Stimulated activated CD4-positive, alpha-beta T cell treated with anti-CD3 and anti-CD28 coated beads, TNF-alpha, amount 100 ng/mL, for 24 hours (primary cell): ENCODE measurements around the gene FAM163A.

Source experiments
- DNase-seq, 3 experiments: peaks; one replicate each; pipeline ENCODE4 v3.0.0-alpha.2; 2020; ENCODE audit warnings: low read depth in 3 of 3

Gene FAM163A

GRCh38 chr1:179750630-179751029 lies 7.5 kb downstream of the FAM163A start:
- no peak for DNase-seq

DNA sequence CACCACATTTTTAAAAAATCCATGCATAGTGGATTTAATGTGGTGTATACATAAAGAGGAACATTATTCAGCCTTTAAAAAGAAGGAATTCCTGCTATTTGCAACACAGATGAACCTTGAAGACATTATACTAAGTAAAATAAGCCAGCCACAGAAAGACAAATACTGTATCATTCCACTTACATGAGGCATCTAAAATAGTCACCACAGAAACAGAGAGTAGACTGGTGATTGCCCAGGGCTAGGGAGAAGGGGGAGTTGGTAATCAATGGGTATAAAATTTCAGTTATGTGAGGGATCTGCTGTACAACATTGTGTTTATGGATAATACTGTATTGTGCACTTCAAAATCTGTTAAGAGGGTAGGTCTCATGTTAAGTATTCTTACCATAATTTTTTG lies 10.0 kb downstream of the FAM163A start:
- DNase-seq: no peak

- no peak for DNase-seq
Measured at GRCh38 chr1:179754041-179754624, 11.0 kb downstream of the FAM163A start.

DNA sequence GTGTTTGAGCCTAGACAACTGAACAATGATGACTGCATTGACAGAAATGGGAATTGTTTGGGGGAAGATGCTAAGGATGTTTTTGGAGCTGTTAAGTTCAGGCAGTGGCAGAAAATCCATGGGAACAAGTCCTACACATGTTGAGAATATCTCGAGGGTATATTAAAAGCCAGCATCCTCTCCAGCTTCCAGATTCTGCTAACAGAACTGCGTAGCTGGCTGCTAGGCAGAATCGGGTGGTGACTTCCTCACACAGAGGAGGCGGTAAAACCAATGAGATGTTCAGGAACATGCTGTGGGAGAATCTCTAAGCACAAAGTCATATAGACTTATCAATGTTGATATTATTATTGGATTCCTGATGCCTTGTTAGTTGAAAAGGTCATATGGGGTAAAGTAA lies 14.8 kb downstream of the FAM163A start:
- DNase-seq: no peak

DNA sequence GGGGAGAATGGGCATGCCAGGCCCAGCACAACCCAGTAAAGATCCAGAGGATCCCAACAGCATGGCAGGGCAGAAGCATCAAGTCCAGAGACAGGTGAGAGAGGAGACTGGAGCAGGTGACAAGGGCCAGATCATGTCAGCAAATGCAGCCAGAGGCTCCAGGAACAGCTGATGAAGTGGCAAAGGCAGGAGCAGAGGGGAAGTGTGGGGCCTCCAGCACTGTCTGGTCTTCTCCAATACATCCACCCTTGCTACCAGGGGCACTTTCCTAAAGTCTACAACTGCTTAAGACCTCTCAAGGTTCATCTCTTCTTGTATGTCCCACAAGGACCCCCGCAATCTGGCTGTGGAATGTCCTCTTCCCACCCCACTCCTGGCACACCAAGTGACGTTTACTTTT lies 17.4 kb downstream of the FAM163A start:
- no peak for DNase-seq

- no peak for DNase-seq
Measured at GRCh38 chr1:179761296-179761695, 18.2 kb downstream of the FAM163A start.

DNA sequence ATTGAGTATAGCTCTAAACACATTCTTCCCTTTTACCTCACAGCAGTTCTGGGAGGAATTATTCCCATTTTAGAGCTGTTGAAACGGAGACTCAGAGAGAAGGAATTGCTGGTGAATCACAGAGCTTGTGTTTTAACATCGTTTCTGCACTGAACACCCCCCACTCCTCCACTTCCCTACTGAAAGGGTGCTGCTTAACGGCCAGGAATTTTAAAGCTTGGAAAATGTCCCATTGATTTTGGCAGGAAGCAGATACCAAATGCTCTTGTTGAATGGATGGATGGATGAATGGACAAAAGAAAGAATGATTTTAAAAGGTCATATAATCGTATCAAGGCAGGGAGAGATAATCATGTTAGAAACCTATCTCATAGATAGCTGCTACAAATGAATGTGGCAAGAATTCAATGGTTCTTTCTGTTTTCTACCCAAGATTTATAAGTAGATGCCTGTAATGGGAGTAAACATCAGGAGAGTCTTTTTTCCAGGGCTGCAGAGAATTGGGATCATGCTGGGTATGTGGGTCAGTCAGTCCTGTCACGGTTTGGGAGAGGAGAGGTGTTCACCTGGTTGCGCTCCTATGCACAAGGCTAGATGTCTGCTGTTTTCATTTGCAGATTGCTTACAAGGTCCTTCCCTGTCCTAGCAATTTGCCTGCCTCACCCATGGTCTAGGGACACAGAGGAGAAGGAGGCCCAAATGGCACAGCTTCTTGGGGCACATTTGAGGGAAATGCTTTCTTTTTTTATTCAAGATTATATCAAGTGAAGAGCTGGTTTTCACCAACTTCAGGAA lies 19.0 kb downstream of the FAM163A start:
- DNase-seq: no peak

- no peak for DNase-seq
Measured at GRCh38 chr1:179767177-179767581, 24.1 kb downstream of the FAM163A start.

GRCh38 chr1:179767996-179768395 lies 24.9 kb downstream of the FAM163A start:
- DNase-seq: no peak

DNA sequence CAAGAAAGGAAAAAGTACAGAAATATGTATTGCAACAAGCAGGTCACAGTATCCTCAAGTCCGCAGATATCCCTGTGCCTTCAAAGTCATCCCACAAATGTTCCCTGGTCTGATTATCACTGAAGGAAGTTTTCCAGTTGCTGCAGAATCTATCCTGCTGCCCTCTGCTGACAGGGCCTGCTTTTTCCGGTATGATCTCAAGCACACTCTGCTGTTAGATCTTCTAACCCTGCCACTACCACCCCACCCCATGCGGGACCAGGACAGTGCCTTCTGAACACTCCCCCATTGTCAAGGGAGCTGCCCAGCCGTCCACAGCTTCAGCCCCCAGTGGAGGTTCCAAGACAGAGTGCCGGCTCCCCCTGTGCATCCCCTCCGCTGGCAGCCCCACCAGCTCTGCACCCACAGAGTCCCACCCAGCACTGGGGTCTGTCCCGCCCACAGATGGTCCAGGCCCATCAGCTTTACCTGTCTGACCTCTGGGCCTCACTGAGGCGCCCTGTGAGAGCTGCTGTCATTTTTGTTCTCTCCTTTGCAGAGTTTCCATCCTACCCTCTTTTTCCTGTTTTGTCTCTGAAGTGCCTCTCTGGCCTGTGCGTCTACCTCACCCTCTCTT lies 27.9 kb downstream of the FAM163A start:
- DNase-seq: no peak

GRCh38 chr1:179773264-179773663 lies 30.2 kb downstream of the FAM163A start:
- DNase-seq: no peak

DNA sequence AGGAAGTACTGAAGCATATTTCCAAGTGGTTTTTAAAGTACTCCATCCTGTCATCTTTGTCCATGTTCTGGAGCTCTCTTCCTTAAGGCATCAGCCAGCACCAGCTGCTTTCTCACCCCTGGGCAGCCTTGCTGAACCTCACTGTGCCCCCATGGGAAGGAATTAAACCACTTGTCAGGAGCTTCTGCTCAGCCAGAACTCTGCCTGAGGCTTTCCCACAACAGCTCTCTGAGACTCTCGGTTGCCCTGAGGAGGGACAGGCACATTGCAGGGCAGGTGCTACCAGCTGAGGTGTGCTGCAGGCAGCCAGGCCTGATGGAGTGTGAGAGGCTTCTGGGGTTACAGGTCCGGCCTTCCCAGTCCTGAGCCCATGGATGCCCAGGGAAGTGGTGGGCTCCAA lies 30.9 kb downstream of the FAM163A start:
- DNase-seq: no peak

GRCh38 chr1:179774566-179774965 lies 31.5 kb downstream of the FAM163A start:
- no peak for DNase-seq

DNA sequence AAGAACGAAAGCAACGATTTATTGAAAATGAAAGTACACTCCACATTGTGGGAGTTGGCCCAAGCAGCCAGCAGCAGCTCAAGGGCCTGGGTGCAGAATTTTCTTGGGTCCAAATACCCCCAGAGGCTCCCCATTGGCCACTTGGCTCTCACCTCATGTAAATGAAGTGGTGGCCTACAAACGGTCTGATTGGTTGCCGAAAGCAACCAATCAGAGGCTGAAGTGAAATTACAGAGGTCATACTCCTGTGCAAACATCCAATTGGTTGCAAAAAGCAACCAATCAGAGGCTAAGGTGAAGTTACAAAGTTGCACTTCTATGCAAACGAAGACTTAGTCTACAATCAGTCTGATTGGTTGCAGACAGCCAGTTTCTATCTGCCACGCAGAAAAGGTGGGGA lies 31.9 kb downstream of the FAM163A start:
- no peak for DNase-seq

DNA sequence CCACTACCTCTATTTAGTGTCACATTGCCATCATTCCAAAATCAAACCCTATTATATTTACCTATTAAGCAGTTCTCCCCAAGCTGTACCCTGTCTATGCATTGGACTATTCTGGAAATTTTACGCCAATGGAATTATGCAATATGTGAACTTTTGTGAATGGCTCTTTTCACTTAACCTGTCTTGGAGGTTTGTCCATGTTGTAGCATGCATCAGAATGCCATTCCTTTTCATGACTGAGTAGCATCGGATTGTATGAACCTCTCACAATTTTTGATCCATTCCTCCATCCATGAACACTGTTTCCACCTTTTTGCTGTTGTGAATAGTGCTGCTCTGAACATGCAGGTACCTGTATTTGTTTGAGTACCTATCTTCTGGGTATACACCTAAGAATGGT lies 33.7 kb downstream of the FAM163A start:
- no peak for DNase-seq

DNA sequence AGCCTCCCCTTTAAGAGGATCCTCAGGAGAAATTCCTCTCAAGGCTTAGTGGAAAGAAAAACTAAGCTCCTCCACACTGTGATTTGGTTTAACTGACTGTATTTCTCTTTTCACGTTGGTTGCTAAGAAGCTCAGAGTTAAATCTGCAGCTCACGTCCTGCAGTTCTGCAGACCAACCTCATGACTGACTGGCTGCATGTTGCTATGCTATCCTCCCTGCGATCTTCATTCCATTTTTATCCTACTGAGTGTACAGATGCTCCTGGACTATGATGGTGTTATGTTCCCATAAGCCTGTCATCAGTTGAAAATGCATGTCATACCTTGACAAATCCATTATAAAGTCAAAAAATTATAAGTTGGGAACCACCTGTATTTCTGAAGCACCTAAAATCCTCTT lies 34.6 kb downstream of the FAM163A start:
- no peak for DNase-seq

DNA sequence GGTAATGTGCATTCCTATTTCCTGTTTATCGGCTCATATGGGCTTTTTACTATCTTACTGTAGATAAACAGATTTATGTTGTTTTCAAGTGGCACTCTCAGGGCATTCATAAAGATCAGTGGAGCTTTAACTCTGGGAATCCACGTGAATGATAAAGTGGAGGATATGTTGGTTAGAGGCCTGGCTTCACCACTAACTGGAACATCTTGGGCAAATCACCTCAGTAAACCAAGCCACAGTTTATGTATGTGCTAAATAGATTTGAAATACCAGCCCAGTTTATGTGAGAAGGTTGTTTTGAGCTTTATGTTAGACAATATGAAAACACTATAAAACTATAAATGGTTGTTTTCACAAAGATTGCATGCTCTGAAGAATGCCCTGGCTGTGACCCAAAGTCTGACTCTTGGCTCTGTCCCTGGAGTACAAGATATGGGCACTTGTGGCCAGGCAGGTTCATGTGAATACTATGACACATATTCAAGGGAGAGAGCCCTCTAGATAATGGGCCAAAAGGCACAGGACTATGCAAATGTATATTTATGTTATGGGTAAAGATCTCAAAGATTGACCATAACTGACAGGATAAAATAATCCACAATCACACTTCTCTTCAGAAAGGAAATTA lies 36.7 kb downstream of the FAM163A start:
- DNase-seq: no peak

GRCh38 chr1:179781962-179782361 lies 38.9 kb downstream of the FAM163A start:
- no peak for DNase-seq

DNA sequence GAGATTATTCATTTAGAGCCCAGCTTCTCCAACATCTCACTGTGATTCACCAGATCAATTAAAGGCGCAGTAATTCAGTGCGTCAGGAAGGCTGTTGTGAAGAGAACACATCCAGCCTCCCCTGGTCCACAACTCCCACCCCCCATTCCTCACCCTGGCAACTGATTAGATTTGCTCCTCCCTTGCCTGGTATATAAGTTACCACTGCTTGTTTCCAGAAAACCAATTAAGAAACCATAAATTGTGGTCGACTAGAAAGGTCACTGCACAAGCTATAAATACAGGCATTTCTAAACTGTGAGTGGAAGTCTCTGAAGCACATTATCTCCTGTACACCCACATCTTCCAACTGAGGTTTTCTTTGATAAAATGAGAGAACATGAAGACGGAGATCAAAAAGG lies 41.9 kb downstream of the FAM163A start:
- DNase-seq: no peak

- DNase-seq: no peak
Measured at GRCh38 chr1:179785728-179786127, 42.6 kb downstream of the FAM163A start.

GRCh38 chr1:179786815-179787685 lies 44.0 kb downstream of the FAM163A start:
- DNase-seq: no peak

DNA sequence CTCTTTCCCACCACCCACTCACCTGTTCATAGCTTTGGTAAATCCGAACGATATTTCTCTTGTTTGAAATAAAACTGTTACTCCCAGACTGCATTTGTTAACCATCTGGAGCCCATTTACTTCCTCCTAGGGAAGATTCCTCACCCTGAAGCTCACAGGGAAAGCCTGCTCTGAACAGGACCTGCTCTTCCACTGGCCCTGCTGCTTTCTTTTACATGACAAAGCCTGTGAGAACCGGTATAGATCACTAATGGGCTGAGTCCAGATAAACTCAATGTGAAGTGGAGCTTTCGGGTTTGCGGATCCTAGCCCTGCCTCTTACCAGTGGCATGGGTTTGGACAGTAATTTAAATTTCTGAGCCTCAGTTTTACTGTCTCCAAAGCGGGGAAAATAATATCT lies 45.2 kb downstream of the FAM163A start:
- no peak for DNase-seq
